ENCODE results near the gene CES2. TPM values are rescaled to one million over a fixed set of nuclear protein-coding genes. Genes with fewer than 3 reads are reported as not detected.

CES2 gene
- total RNA-seq, 1 experiment from 2014 or later: 29.7 TPM

DNA sequence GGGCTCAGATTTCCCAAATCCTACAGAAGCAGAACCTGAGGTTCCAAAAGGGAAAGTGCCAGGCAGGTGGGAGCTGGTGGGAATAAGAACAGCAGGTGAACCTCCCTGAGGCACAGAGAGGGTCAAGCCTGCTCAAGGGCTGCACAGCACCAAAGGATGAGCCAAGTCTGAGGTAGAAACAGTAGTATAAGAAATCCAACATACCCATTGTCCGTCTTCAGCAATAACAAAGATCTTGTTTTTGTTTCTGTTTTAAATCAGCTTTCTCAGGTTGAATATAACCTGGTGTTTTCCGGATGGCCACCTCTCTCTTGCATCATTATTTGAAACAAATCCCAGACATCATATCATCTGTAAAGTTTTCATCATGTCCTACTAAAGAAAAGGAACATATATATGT is 15.1 kb downstream of the CES2 start:
- no peak for ATAC-seq
- peaks cover 15% of the 10 kb centered on the region for H3K4me1 Mint-ChIP-seq
- 0 out of 2 replicates have a peak, but pooled peaks cover 5% of the 10 kb centered on the region for H3K36me3 Mint-ChIP-seq
- H3K9me3 Mint-ChIP-seq: peaks cover 9% of the 10 kb centered on the region
- ChIA-PET CTCF (interaction anchor here (0.9 to 2.8 kb wide), 3 partner anchors 11 to 205 kb away, joined by 3 to 13 read pairs (median 6); partner anchors contain the start of gene CES3), POLR2A (no interaction called here)
- no peak overlapping the region for H3K4me3 Mint-ChIP-seq
- H3K27me3 Mint-ChIP-seq (ENCODE audit: low read depth): peaks cover 58% of the 10 kb centered on the region
- DNase-seq (ENCODE audit: low spot score): no peak
- TF ChIP-seq ETV6 (CRISPR knock-in tag; IDR thresholded peaks at IDR 0.05) (no peak), ZNF425 (CRISPR knock-in tag; conservative IDR thresholded peaks at IDR 0.05) (no peak), ZNF232 (CRISPR knock-in tag; IDR thresholded peaks at IDR 0.05) (no peak), ZNF219 (CRISPR knock-in tag; IDR thresholded peaks at IDR 0.05; ENCODE audit: borderline replicate concordance) (no peak)
- TF ChIP-seq, protein P1, sequence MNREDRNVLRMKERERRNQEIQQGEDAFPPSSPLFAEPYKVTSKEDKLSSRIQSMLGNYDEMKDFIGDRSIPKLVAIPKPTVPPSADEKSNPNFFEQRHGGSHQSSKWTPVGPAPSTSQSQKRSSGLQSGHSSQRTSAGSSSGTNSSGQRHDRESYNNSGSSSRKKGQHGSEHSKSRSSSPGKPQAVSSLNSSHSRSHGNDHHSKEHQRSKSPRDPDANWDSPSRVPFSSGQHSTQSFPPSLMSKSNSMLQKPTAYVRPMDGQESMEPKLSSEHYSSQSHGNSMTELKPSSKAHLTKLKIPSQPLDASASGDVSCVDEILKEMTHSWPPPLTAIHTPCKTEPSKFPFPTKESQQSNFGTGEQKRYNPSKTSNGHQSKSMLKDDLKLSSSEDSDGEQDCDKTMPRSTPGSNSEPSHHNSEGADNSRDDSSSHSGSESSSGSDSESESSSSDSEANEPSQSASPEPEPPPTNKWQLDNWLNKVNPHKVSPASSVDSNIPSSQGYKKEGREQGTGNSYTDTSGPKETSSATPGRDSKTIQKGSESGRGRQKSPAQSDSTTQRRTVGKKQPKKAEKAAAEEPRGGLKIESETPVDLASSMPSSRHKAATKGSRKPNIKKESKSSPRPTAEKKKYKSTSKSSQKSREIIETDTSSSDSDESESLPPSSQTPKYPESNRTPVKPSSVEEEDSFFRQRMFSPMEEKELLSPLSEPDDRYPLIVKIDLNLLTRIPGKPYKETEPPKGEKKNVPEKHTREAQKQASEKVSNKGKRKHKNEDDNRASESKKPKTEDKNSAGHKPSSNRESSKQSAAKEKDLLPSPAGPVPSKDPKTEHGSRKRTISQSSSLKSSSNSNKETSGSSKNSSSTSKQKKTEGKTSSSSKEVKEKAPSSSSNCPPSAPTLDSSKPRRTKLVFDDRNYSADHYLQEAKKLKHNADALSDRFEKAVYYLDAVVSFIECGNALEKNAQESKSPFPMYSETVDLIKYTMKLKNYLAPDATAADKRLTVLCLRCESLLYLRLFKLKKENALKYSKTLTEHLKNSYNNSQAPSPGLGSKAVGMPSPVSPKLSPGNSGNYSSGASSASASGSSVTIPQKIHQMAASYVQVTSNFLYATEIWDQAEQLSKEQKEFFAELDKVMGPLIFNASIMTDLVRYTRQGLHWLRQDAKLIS (CRISPR knock-in tag; IDR thresholded peaks at IDR 0.05; ENCODE audit: borderline replicate concordance): no peak
- TF ChIP-seq, protein P2, sequence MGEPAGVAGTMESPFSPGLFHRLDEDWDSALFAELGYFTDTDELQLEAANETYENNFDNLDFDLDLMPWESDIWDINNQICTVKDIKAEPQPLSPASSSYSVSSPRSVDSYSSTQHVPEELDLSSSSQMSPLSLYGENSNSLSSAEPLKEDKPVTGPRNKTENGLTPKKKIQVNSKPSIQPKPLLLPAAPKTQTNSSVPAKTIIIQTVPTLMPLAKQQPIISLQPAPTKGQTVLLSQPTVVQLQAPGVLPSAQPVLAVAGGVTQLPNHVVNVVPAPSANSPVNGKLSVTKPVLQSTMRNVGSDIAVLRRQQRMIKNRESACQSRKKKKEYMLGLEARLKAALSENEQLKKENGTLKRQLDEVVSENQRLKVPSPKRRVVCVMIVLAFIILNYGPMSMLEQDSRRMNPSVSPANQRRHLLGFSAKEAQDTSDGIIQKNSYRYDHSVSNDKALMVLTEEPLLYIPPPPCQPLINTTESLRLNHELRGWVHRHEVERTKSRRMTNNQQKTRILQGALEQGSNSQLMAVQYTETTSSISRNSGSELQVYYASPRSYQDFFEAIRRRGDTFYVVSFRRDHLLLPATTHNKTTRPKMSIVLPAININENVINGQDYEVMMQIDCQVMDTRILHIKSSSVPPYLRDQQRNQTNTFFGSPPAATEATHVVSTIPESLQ (CRISPR knock-in tag; IDR thresholded peaks at IDR 0.05): no peak
- no peak overlapping the region for H3K27ac Mint-ChIP-seq

- ChIA-PET CTCF (interaction anchor here (2.6 to 2.8 kb wide), 2 partner anchors 10 to 56 kb away, joined by 13 to 16 read pairs; partner anchors contain the start of gene CES3), POLR2A (no interaction called here)
- peaks cover 58% of the 10 kb centered on the region for H3K27me3 Mint-ChIP-seq (ENCODE audit: low read depth)
- no peak overlapping the region for H3K27ac Mint-ChIP-seq
- DNase-seq (ENCODE audit: low spot score) (no peak), ATAC-seq (no peak)
- no peak overlapping the region for H3K4me3 Mint-ChIP-seq
- H3K4me1 Mint-ChIP-seq: peaks cover 15% of the 10 kb centered on the region
- H3K9me3 Mint-ChIP-seq: peaks cover 9% of the 10 kb centered on the region
- TF ChIP-seq, protein P3, sequence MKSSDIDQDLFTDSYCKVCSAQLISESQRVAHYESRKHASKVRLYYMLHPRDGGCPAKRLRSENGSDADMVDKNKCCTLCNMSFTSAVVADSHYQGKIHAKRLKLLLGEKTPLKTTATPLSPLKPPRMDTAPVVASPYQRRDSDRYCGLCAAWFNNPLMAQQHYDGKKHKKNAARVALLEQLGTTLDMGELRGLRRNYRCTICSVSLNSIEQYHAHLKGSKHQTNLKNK (CRISPR knock-in tag; IDR thresholded peaks at IDR 0.05): no peak
- TF ChIP-seq FOXJ3 (CRISPR knock-in tag; IDR thresholded peaks at IDR 0.05; ENCODE audit: borderline replicate concordance) (no peak), KAT7 (CRISPR knock-in tag; IDR thresholded peaks at IDR 0.05; ENCODE audit: borderline replicate concordance) (no peak), IRF2 (CRISPR knock-in tag; IDR thresholded peaks at IDR 0.05; ENCODE audit: borderline replicate concordance, low read depth) (no peak), NFYB (CRISPR knock-in tag; conservative IDR thresholded peaks at IDR 0.05; ENCODE audit: low read depth) (no peak), MXD4 (CRISPR knock-in tag; IDR thresholded peaks at IDR 0.05; ENCODE audit: borderline replicate concordance) (no peak), GRHL2 (CRISPR knock-in tag; IDR thresholded peaks at IDR 0.05; ENCODE audit: insufficient replicate concordance, severe bottlenecking) (no peak), ZNF317 (CRISPR knock-in tag; IDR thresholded peaks at IDR 0.05; ENCODE audit: borderline replicate concordance, low read depth) (no peak), RORB (CRISPR knock-in tag; IDR thresholded peaks at IDR 0.05) (no peak), SMAD3 (CRISPR knock-in tag; IDR thresholded peaks at IDR 0.05; ENCODE audit: borderline replicate concordance) (no peak)
- TF ChIP-seq, protein P4, sequence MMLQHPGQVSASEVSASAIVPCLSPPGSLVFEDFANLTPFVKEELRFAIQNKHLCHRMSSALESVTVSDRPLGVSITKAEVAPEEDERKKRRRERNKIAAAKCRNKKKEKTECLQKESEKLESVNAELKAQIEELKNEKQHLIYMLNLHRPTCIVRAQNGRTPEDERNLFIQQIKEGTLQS (CRISPR knock-in tag; conservative IDR thresholded peaks at IDR 0.05): no peak
- TF ChIP-seq, protein P5, sequence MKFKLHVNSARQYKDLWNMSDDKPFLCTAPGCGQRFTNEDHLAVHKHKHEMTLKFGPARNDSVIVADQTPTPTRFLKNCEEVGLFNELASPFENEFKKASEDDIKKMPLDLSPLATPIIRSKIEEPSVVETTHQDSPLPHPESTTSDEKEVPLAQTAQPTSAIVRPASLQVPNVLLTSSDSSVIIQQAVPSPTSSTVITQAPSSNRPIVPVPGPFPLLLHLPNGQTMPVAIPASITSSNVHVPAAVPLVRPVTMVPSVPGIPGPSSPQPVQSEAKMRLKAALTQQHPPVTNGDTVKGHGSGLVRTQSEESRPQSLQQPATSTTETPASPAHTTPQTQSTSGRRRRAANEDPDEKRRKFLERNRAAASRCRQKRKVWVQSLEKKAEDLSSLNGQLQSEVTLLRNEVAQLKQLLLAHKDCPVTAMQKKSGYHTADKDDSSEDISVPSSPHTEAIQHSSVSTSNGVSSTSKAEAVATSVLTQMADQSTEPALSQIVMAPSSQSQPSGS (CRISPR knock-in tag; IDR thresholded peaks at IDR 0.05; ENCODE audit: borderline replicate concordance, low read depth): no peak
- TF ChIP-seq, protein P6, sequence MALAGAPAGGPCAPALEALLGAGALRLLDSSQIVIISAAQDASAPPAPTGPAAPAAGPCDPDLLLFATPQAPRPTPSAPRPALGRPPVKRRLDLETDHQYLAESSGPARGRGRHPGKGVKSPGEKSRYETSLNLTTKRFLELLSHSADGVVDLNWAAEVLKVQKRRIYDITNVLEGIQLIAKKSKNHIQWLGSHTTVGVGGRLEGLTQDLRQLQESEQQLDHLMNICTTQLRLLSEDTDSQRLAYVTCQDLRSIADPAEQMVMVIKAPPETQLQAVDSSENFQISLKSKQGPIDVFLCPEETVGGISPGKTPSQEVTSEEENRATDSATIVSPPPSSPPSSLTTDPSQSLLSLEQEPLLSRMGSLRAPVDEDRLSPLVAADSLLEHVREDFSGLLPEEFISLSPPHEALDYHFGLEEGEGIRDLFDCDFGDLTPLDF (CRISPR knock-in tag; IDR thresholded peaks at IDR 0.05): no peak
- TF ChIP-seq, protein P7, sequence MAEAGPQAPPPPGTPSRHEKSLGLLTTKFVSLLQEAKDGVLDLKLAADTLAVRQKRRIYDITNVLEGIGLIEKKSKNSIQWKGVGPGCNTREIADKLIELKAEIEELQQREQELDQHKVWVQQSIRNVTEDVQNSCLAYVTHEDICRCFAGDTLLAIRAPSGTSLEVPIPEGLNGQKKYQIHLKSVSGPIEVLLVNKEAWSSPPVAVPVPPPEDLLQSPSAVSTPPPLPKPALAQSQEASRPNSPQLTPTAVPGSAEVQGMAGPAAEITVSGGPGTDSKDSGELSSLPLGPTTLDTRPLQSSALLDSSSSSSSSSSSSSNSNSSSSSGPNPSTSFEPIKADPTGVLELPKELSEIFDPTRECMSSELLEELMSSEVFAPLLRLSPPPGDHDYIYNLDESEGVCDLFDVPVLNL (CRISPR knock-in tag; IDR thresholded peaks at IDR 0.05; ENCODE audit: borderline replicate concordance, low read depth): no peak
- H3K36me3 Mint-ChIP-seq: 0 out of 2 replicates have a peak, but pooled peaks cover 5% of the 10 kb centered on the region
Measured at GRCh38 chr16:66950971-66951790, 15.9 kb downstream of the CES2 start.

Data from WTC11 (cell line).